Measurements from ENCODE around the gene ODC1. TPM values are rescaled to one million over a fixed set of nuclear protein-coding genes. Genes with fewer than 3 reads are reported as not detected.

The ODC1 gene
- total RNA-seq, 1 experiment from 2014 or later = 55.2 TPM

- DNase-seq (ENCODE audit: low read depth) = no peak
These were observed 30.4 kb downstream of the ODC1 start for GRCh38 chr2:10417551-10418335.

GRCh38 chr2:10415640-10416039 is 32.5 kb downstream of the ODC1 start:
- no peak for DNase-seq (ENCODE audit: low read depth)

GRCh38 chr2:10415048-10415447 is 33.1 kb downstream of the ODC1 start:
- DNase-seq (ENCODE audit: low read depth) = no peak

- peak; percentile 66 for DNase-seq (ENCODE audit: low read depth)
These were observed 33.5 kb downstream of the ODC1 start for GRCh38 chr2:10414591-10414990.

GRCh38 chr2:10413991-10414451 is 34.1 kb downstream of the ODC1 start:
- peak; percentile 70 for DNase-seq (ENCODE audit: low read depth)

- no peak for DNase-seq (ENCODE audit: low read depth)
These were observed 34.6 kb downstream of the ODC1 start for GRCh38 chr2:10413503-10413902.

- peak; percentile 42 for DNase-seq (ENCODE audit: low read depth)
These were observed 35.7 kb downstream of the ODC1 start for GRCh38 chr2:10412380-10412779.

GRCh38 chr2:10411557-10411956 is 36.6 kb downstream of the ODC1 start:
- no peak for DNase-seq (ENCODE audit: low read depth)

GRCh38 chr2:10410823-10411437 is 37.2 kb downstream of the ODC1 start:
- no peak for DNase-seq (ENCODE audit: low read depth)

GRCh38 chr2:10410001-10410822 is 37.9 kb downstream of the ODC1 start:
- no peak for DNase-seq (ENCODE audit: low read depth)

GRCh38 chr2:10408649-10409579 is 39.2 kb downstream of the ODC1 start:
- DNase-seq (ENCODE audit: low read depth) = peak; percentile 58

GRCh38 chr2:10407841-10408648 is 40.1 kb downstream of the ODC1 start:
- DNase-seq (ENCODE audit: low read depth) = peak; percentile 95

- DNase-seq (ENCODE audit: low read depth) = no peak
These were observed 40.7 kb downstream of the ODC1 start for GRCh38 chr2:10407432-10407831.

- DNase-seq (ENCODE audit: low read depth) = no peak
These were observed 41.5 kb downstream of the ODC1 start for GRCh38 chr2:10406491-10407188.

GRCh38 chr2:10406016-10406415 is 42.1 kb downstream of the ODC1 start:
- DNase-seq (ENCODE audit: low read depth) = no peak

- peak; percentile 100 for DNase-seq (ENCODE audit: low read depth)
These were observed 42.7 kb downstream of the ODC1 start for GRCh38 chr2:10405448-10405847.

GRCh38 chr2:10404324-10405143 is 43.6 kb downstream of the ODC1 start:
- DNase-seq (ENCODE audit: low read depth) = peak; percentile 59

GRCh38 chr2:10402653-10403215 is 45.4 kb downstream of the ODC1 start:
- DNase-seq (ENCODE audit: low read depth) = no peak

All from RPMI7951 (cell line).